Posterior cingulate gyrus (tissue), 11 donors: ENCODE data around the gene TACC3.

Experiments used
- DNase-seq, 10 donors: peaks; one replicate each; pipeline versions ENCODE4 v3.0.0 to v3.0.0-alpha.2; 2020 to 2021; ENCODE audit warnings: mixed read lengths in 3 of 10
- intact Hi-C: fragments of 100-400 bp; cut with DNase I; formaldehyde crosslinking; loops from one replicate; pipeline ENCODE4 v1.15.1; 2023

Gene TACC3

DNA sequence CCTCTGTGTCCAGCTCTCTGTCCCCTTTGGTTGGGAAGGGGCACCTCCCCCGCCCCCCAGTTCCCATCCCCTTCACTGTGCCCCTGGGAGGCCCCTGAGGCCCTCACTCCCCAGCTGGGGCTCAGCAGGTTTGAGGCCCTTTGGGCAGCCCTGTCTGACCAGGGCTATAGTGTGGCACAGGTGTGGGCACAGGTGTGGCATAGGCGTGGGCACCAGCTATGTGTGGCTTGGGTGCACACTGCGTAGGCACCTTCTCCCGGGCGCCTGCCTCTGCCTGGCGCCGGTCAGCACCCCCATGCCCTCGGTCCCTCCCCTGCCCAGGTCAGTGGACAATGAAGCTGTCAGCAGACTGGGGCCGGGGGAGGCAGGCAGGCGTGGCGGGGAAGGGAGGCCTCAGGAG lies 64.3 kb downstream of the TACC3 start:
- DNase-seq, result no peak
- intact Hi-C loops, result no loop called here

DNA sequence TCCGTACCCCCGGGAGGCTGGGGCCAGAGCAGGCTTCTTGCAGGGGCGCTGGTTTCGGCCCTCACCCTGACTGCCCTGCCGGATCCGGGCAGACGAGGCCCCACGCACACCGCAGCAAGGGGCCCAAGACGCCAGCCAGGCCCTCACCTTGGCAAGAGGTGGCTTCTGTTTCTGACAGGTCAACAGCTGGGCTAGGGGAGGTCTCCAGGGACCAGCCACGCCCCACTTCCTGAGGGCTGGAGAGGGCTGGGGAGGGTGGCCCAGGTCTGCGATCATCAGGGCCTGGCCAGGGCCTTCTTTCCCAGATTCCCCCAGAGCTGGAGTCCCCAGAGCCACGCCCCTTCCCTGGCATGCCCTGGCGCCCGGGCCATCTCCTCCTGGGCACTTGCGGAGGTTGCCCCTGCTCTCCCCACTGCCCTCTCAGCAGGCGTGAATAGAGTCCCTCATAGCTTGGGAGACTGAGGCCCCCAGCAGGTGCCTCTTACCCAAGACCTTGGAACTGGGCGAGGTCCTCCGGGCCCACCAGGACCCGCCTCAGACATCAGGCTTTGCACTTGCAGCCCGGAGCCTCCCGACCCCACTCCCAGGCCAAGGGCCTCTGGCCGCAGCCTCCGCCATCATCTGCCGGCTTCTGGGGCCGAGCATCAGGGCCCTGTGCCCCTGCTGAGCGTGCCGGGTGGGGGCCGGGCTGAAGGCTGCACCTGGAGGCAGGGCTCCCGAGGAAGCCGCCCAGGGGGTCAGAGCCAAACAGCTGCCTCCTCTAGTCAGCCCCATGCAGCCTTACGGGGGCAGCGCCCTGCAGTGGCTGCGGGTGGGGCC lies 65.4 kb downstream of the TACC3 start:
- DNase-seq, result no peak
- intact Hi-C loops, result no loop called here

DNA sequence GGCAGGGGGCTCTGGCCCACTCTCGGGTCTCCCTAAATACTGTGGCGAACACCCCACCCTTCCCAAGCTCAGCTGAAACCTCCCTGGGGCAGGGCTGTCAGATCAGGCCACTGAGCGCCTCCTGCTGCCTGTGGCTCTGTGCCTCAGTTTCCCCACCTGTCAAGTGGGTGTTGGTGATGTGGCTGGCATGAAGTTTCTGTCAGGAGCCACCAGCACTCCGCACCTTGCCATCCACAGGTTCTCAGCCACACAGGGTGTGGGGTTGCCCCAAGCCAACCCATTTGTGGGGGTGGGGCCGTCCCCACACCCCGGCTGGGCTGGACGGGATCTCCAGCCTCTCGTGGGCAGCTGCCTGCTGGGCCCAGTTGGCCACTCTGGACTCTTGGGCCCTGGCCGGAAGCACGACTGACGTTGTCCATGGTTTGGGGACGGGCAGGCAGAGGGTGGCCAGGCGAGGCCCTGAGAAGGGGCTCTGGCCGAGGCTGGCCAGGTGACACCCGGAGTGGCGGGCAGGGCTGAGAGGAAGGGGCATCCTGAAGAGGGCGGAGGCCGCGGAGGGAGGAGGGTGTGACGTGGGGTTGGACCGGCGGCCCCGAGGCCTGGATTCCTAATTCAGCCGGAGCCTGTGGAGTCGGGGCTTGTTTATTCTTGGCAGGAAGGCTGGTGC lies 66.2 kb downstream of the TACC3 start:
- intact Hi-C loops, result no loop called here
- DNase-seq, result no peak

DNA sequence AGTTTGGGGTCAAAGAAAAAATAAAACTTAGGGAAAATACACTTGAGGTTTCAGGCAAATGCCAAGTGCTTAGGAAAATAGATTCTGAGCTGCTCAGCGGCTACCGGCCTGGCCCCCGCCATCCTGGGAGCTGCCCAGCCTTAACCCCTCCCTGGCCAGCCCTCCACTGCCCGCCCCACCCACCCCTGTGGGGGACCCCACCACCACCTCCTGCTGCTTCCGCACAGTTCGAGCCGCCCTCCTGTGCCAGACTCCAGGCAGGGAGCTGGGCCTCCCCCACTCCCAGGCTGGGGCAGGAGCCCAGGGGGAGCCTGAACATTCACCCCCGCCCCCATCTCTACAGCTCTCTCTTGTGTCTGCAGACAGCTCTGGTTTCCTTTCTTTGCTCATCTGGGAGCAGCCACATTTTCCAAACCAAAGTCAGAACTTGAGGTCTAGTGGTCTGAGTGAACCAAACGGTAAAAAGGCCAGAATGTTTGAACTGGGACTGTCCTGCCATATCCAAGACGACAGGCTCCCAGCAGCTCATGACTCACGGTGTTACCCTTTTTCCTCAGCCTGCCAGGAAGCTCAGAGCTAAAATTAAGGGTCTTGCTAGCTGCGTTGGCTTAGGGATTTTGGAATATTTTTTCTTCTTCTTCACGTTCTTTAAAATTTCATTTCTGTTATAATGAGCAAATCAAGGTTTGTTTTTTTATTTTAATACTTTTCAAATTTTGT lies 67.1 kb downstream of the TACC3 start:
- DNase-seq, result no peak
- intact Hi-C loops, result no loop called here

DNA sequence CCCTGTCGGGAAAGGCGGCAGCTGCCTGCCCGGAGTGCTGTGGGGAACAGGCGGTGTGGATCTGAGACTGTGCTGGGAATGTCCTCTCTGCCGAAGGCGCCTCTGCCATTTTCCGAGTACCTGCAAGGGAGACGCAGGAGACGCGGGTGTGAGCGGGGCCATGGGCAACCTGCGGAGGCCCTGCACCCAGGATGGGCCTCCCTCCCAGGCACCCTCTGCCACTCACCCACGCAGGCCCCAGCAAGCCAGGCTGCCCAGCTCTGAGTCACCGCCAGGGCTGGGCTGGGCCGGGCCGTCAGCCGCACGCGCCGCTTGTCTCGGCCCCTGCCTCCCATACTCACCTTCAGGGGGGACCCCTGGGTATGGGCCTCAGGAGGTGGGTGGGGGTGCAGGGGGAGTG lies 68.2 kb downstream of the TACC3 start:
- no peak for DNase-seq
- intact Hi-C loops, result no loop called here

DNA sequence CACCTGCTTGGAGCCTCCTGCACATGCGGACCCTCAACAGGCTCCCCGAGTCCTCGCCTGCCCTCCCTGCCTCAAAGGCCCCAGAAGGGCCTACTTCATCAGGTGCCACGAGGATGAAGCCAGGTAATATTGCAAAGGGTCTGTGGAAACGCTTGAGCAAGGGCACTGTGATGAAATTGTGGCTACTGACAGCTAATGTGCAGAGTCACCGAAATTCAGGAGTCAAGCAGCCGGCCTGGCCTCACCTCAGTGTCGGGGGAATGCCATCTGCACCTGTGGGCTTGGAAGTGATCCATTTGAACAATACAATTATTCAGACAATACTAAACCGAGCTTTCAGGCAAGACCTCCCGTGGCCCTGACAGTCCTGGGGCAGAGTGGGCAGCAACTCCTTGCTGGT lies 68.7 kb downstream of the TACC3 start:
- DNase-seq, result no peak
- intact Hi-C loops, result no loop called here

DNA sequence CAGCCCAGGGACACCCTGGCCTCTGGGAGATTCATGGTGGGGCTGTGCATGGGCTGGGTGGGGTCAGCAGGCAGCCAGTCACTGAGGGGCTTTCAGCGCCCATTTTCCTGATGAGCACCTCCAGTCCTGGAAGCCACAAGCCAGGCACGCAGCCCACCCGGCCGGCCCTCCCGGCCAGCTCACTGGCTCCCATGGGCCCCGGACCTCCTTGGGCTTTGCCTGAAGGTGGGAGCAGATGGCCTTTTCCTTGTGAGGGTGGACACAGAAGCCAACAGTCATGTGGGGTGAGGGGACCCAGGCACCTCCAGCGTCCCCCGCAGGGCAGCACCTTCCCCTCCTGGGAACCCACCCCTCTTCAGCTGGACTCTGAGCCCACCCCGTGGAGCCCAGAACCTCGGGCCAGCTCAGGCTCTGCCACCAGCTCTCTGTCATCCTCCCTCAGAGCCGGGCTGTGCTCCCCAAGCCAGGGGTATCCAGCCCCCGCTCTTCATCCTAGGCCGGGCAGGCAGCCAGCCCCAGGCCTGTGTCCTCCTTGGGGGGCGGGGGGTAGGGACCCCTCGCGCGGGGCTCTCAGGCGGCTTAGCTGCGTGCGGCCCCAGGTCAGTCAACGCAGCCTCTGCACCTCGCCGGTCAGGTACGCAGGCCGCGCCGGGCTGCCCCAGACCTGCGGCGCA lies 71.0 kb downstream of the TACC3 start:
- DNase-seq, result no peak
- intact Hi-C loops, result no loop called here

DNA sequence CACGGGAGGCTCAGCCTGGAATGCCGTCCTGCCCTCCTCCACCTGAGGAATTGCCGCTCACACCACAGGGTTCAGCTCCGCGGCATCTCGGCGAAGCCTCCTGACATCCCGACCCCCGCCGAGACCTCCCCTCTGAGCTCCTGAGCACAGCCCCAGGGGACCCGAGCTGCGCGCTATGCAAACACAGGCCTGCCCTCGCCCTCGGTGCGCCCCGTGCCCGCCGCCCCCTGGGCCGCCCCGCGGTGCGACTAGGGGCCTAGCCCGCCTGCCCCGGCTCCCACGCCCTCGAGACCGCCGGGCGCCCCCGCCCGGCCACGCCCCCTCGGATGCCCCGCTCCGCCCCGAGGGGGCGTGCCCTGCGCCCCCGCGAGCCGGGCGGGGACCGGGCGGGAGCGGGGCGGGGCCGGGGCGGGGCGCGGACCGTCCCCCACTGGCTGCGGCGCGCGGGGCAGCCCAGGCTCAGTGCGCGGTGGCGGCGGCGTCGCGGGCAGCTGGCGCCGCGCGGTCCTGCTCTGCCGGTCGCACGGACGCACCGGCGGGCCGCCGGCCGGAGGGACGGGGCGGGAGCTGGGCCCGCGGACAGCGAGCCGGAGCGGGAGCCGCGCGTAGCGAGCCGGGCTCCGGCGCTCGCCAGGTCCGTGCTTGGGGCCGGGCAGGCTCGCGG lies 71.6 kb downstream of the TACC3 start, which contains the start of gene FGFR3:
Gene FGFR3, plus strand, starts transcription at position 462 of the 664 bp plus-strand sequence. CDS start 642 bp downstream, outside the sequence.
- intact Hi-C loops, result no loop called here
- DNase-seq, result peak in 1 of 10 donors; percentile 50

DNA sequence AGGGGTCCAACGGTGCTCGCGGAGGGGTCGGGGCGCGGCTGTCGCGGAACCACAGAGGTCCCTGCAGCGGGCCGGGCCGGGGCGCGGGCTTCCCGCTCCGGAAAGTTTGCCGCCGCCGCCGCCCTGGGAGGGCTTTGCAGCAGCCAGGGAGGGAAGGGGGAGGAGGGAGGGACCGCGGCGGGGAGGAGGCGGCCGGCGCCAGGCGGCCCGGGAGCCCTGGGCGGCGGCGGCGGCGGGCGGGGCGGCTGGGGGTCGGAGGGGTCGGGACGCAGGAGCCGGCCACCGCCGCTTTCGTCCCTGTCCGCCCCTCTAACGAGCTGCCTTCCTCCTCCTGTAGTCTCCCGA lies 72.1 kb downstream of the TACC3 start:
- intact Hi-C loops, result no loop called here
- no peak for DNase-seq

DNA sequence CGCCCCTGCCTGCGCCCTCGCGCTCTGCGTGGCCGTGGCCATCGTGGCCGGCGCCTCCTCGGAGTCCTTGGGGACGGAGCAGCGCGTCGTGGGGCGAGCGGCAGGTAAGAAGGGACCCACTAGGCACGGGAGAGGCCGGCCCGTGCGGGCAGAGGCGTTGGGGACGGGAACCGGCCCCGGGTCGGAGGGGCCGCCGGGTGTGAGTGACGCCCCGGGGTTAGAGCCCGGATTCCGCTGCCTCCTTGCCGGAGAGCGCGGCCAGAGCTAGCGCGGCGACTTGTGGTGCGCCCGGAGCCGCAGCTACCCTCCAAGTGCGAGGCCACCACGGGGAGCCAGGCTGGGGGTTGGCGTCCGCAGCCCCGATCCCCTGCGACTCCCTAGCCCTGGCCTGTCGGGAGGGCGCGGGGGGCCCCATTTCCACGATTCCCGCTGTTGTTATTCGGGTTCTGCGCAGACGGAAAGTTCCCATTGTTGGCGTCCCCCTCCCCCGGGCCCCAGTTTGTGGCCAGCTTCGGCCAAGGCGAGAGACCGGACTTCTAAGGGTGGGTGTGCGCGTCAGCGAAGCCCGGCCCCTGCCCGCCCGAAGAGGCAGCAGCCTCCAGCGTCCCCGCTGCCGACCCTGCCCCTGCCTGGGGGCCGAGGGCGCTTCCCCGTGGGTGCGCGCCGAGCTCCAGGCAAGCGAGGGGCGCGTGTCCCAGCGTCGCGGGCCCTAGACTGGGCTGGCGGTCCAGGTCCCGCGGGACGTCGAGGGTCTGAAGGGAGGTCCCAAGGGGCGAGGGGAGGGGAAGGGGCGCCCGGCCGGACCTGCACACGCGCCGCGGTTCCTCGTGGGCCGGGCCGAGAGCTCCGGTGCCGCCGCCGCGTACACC lies 72.9 kb downstream of the TACC3 start:
- DNase-seq, result no peak
- intact Hi-C loops, result no loop called here
